Neural progenitor cell (in vitro differentiated cells): ENCODE results near the gene C16orf46.

Experiments
- EZH2 ChIP-seq: fragments of 200-600 bp; sonication (generic); IDR thresholded peaks from 2 replicates; pipeline ENCODE4 v1.6.1; 2017; ENCODE audit warnings: antibody characterized with exemption, mild to moderate bottlenecking, moderate library complexity
- EZH2phosphoT487 ChIP-seq: fragments of 200-600 bp; sonication (generic); IDR thresholded peaks from 2 replicates; pipeline ENCODE4 v1.6.1; 2017; ENCODE audit warnings: antibody characterized with exemption
- TF ChIP-seq, protein P1 (sequence below): fragments of 200-600 bp; sonication (generic); IDR thresholded peaks from 2 replicates; pipeline ENCODE4 v1.5.1; 2017; ENCODE audit warnings: antibody characterized with exemption, mild to moderate bottlenecking

DNA sequence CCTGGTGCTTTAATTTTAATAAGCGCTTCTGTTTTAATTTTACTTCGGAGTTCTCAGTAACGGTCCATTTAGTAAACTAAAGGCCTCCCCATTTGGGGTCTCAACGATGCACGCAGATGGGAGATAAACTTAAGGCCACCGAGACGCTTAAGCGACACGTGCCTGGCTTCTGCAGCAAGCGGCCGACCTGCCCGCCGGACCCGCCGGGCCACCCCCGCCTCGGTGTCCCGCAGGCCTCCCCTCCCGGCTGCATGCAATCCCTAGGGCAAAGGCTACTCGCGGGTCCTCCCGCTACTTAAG lies 18.6 kb upstream of the C16orf46 start:
- TF ChIP-seq, protein P1, sequence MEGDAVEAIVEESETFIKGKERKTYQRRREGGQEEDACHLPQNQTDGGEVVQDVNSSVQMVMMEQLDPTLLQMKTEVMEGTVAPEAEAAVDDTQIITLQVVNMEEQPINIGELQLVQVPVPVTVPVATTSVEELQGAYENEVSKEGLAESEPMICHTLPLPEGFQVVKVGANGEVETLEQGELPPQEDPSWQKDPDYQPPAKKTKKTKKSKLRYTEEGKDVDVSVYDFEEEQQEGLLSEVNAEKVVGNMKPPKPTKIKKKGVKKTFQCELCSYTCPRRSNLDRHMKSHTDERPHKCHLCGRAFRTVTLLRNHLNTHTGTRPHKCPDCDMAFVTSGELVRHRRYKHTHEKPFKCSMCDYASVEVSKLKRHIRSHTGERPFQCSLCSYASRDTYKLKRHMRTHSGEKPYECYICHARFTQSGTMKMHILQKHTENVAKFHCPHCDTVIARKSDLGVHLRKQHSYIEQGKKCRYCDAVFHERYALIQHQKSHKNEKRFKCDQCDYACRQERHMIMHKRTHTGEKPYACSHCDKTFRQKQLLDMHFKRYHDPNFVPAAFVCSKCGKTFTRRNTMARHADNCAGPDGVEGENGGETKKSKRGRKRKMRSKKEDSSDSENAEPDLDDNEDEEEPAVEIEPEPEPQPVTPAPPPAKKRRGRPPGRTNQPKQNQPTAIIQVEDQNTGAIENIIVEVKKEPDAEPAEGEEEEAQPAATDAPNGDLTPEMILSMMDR, result no peak
- TF ChIP-seq EZH2 (no peak), EZH2phosphoT487 (no peak)
